NCI-H524 (cell line): Measurements from ENCODE around the gene QSOX2.

Source experiments
- DNase-seq, 2 experiments: peaks; one replicate each; lab custom pipeline; 2025; lab: John Stamatoyannopoulos, UW

Gene QSOX2

GRCh38 chr9:136204145-136204805 is 41.3 kb downstream of the QSOX2 start:
- DNase-seq: no peak

- peak in 1 of 2 experiments; percentile 32 for DNase-seq
These were observed 42.0 kb downstream of the QSOX2 start for GRCh38 chr9:136203408-136204144.

GRCh38 chr9:136202454-136203407 is 42.9 kb downstream of the QSOX2 start:
- DNase-seq: no peak

- DNase-seq: peak in 1 of 2 experiments; percentile 21
These were observed 43.8 kb downstream of the QSOX2 start for GRCh38 chr9:136201609-136202453.

GRCh38 chr9:136201174-136201573 is 44.4 kb downstream of the QSOX2 start:
- DNase-seq: no peak

- no peak for DNase-seq
These were observed 45.2 kb downstream of the QSOX2 start for GRCh38 chr9:136200424-136200823.

- peak in 1 of 2 experiments; percentile 28 for DNase-seq
These were observed 46.0 kb downstream of the QSOX2 start for GRCh38 chr9:136199391-136200288.

- DNase-seq: peak; percentile 69 to 72
These were observed 47.0 kb downstream of the QSOX2 start for GRCh38 chr9:136198605-136199083.

- no peak for DNase-seq
These were observed 47.5 kb downstream of the QSOX2 start for GRCh38 chr9:136197930-136198604.

GRCh38 chr9:136197084-136197875 is 48.3 kb downstream of the QSOX2 start:
- DNase-seq: no peak

GRCh38 chr9:136196404-136197083 is 49.1 kb downstream of the QSOX2 start:
- no peak for DNase-seq

GRCh38 chr9:136194540-136194939 is 51.1 kb downstream of the QSOX2 start:
- no peak for DNase-seq

GRCh38 chr9:136193891-136194279 is 51.7 kb downstream of the QSOX2 start:
- DNase-seq: no peak

- DNase-seq: peak in 1 of 2 experiments; percentile 73
These were observed 52.3 kb downstream of the QSOX2 start for GRCh38 chr9:136193127-136193890.

- peak; percentile 76 to 85 for DNase-seq
These were observed 53.1 kb downstream of the QSOX2 start for GRCh38 chr9:136192289-136193126.

- no peak for DNase-seq
These were observed 53.7 kb downstream of the QSOX2 start for GRCh38 chr9:136191960-136192286.
